Measurements from ENCODE around the gene CD151. TPM values are rescaled to one million over a fixed set of nuclear protein-coding genes. Genes with fewer than 3 reads are reported as not detected.
A peak's percentile ranks its signal among the peaks of the same experiment; 100 is the strongest.

Gene CD151
- total and polyA plus RNA-seq, 10 donors = 38.0 to 142 (median 81.4) TPM

DNA sequence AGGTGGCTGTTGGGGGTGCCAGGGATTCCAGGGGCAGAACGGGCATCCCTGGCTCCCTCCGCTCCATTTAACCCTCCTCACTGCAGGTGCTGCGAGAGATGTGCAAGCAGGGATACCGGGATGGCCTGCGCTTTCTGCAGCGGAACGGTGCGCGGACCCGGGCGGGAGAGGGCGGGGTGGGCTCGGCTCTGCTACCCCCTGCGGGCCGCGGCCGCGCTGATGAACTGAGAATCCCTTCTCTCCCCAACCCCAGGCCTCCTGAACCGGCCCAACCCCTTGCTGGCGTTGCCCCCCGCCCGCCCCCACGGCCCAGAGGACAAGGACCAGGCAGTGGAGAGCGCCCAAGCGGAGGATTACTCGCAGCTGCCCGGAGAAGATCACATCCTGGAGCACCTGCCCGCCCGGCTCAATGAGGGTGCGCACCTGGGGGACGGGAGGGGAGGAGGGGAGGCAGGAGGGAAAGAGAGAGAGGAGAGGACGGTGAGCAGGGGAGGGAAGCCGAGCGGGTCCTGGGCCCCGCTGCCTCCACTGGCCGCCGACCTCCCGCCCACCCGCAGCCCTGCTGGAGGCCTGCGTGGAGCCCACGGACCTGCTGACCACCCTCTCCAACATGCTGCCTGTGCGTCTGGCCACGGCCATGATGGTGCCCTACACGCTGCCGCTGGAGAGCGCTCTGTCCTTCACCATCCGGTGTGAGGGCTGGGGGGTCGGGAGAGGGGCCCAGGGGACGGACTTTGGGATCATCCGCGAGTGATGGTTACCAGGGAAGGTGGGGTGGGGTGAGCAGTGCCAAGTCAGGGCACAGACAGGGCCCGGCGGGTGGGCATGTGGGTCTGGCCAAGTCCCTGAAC lies 9.1 kb upstream of the CD151 start:
- Histone ChIP-seq H3K27me3 (replicated peaks in 1 of 7) (peaks cover 0 to 20% (median 0%) of the 10 kb centered on the region in 7 donors), H3K4me3 (no peak overlapping the region), H3K27ac (no peak overlapping the region), H3K36me3 (peaks cover 0 to 49% (median 34%) of the 10 kb centered on the region in 6 donors), H3K4me1 (peaks cover 35 to 91% (median 71%) of the 10 kb centered on the region in 6 donors), H3K9me3 (no peaks in the 10 kb centered on the region)
- intact Hi-C loops (cut with DNase I; ENCODE audit: low total_unique reads) = no loop called here
- WGBS, 5 donors = 86 to 96% (median 93%) methylated on average over 34 to 53 of the region's 53 CpGs
- DNase-seq = peak; percentile 77
- TF ChIP-seq POLR2A (IDR thresholded peaks at IDR 0.05) (no peak), POLR2AphosphoS5 (IDR thresholded peaks at IDR 0.05) (peak in 2 of 3 donors; percentile 1 to 45)
- TF ChIP-seq, protein P1, sequence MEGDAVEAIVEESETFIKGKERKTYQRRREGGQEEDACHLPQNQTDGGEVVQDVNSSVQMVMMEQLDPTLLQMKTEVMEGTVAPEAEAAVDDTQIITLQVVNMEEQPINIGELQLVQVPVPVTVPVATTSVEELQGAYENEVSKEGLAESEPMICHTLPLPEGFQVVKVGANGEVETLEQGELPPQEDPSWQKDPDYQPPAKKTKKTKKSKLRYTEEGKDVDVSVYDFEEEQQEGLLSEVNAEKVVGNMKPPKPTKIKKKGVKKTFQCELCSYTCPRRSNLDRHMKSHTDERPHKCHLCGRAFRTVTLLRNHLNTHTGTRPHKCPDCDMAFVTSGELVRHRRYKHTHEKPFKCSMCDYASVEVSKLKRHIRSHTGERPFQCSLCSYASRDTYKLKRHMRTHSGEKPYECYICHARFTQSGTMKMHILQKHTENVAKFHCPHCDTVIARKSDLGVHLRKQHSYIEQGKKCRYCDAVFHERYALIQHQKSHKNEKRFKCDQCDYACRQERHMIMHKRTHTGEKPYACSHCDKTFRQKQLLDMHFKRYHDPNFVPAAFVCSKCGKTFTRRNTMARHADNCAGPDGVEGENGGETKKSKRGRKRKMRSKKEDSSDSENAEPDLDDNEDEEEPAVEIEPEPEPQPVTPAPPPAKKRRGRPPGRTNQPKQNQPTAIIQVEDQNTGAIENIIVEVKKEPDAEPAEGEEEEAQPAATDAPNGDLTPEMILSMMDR (IDR thresholded peaks at IDR 0.05 in 8 of 11, conservative IDR thresholded peaks at IDR 0.05 in 3 of 11) = no peak

DNA sequence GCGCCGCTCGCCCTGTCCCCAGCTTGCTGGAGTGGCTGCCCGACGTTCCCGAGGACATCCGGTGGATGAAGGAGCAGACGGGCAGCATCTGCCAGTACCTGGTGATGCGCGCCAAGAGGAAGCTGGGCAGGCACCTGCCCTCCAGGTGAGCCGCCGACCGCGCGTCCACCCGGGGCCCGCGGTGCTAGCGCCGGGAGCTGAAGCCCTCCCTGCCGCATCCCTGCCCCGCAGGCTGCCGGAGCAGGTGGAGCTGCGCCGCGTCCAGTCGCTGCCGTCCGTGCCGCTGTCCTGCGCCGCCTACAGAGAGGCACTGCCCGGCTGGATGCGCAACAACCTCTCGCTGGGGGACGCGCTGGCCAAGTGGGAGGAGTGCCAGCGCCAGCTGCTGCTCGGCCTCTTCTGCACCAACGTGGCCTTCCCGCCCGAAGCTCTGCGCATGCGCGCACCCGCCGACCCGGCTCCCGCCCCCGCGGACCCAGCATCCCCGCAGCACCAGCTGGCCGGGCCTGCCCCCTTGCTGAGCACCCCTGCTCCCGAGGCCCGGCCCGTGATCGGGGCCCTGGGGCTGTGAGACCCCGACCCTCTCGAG lies 8.4 kb upstream of the CD151 start:
- Histone ChIP-seq H3K4me3 (no peak overlapping the region), H3K4me1 (peaks cover 42 to 93% (median 73%) of the 10 kb centered on the region in 6 donors), H3K36me3 (peaks cover 0 to 49% (median 34%) of the 10 kb centered on the region in 6 donors), H3K9me3 (no peaks in the 10 kb centered on the region), H3K27me3 (replicated peaks in 1 of 7) (peaks cover 0 to 28% (median 7%) of the 10 kb centered on the region in 7 donors), H3K27ac (no peak overlapping the region)
- WGBS, 5 donors = 86 to 96% (median 92%) methylated on average over 34 to 59 of the region's 59 CpGs
- TF ChIP-seq, protein P1 (IDR thresholded peaks at IDR 0.05 in 8 of 11, conservative IDR thresholded peaks at IDR 0.05 in 3 of 11) = no peak
- TF ChIP-seq POLR2AphosphoS5 (IDR thresholded peaks at IDR 0.05) = peak in 2 of 3 donors; percentile 6 to 22
- no peak for TF ChIP-seq POLR2A (IDR thresholded peaks at IDR 0.05)
- peak; percentile 80 for DNase-seq
- intact Hi-C loops (cut with DNase I; ENCODE audit: low total_unique reads) = no loop called here

DNA sequence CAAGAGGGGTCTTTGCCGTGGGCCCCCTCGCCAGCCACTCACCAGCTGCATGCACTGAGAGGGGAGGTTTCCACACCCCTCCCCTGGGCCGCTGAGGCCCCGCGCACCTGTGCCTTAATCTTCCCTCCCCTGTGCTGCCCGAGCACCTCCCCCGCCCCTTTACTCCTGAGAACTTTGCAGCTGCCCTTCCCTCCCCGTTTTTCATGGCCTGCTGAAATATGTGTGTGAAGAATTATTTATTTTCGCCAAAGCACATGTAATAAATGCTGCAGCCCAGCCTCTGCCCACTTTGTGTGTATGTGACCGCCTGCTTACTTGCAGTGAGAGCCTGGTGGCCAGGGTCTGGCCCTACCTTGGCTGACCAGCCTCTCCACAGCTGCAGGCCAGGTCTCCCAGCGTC lies 7.8 kb upstream of the CD151 start:
- H3K4me1 ChIP-seq = peaks cover 48 to 98% (median 77%) of the 10 kb centered on the region in 6 donors
- peaks cover 0 to 49% (median 34%) of the 10 kb centered on the region in 6 donors for H3K36me3 ChIP-seq
- H3K27ac ChIP-seq = no peak overlapping the region
- H3K4me3 ChIP-seq = no peak overlapping the region
- peaks cover 0 to 33% (median 13%) of the 10 kb centered on the region in 7 donors for H3K27me3 ChIP-seq (replicated peaks in 1 of 7)
- TF ChIP-seq POLR2AphosphoS5 (IDR thresholded peaks at IDR 0.05) (no peak), POLR2A (IDR thresholded peaks at IDR 0.05) (no peak)
- TF ChIP-seq, protein P1 (IDR thresholded peaks at IDR 0.05 in 8 of 11, conservative IDR thresholded peaks at IDR 0.05 in 3 of 11) = no peak
- no peak for DNase-seq
- H3K9me3 ChIP-seq = no peaks in the 10 kb centered on the region
- intact Hi-C loops (cut with DNase I; ENCODE audit: low total_unique reads) = no loop called here
- WGBS, 5 donors = 85 to 89% (median 87%) methylated on average over 11 of the region's 11 CpGs

Data from spleen (tissue), 11 donors.